Gastroesophageal sphincter (tissue), 4 donors: ENCODE data around the gene JAG2. TPM values are rescaled to one million over a fixed set of nuclear protein-coding genes. Genes with fewer than 3 reads are reported as not detected.

ENCODE experiments used
- ATAC-seq: fragments of 150-250 bp; one replicate; pipeline ENCODE4 v1.9.1; 2016; ENCODE audit warnings: mild to moderate bottlenecking, moderate library complexity
- H3K27ac ChIP-seq, 4 donors: fragments of 200-600 bp; sonication (generic) in 3 of 4; 1 replicate in 3 of 4; 2 replicates in 1 of 4; pipeline ENCODE4 v1.5.1; 2016 to 2019
- H3K27me3 ChIP-seq: fragments of 200-600 bp; sonication (generic); one replicate; pipeline ENCODE4 v1.5.1; 2019
- H3K36me3 ChIP-seq, 2 donors: fragments of 200-600 bp; sonication (generic); one replicate each; pipeline ENCODE4 v1.5.1; 2019; ENCODE audit warnings: control low read depth in 1 of 2
- H3K4me1 ChIP-seq, 3 donors: fragments of 200-600 bp; sonication (generic); 1 replicate in 2 of 3; 2 replicates in 1 of 3; pipeline ENCODE4 v1.5.1; 2016 to 2019; ENCODE audit warnings: control low read depth in 2 of 3
- H3K4me3 ChIP-seq, 2 donors: fragments of 200-600 bp; sonication (generic); one replicate each; pipeline ENCODE4 v1.5.1; 2019; ENCODE audit warnings: mild to moderate bottlenecking in 1 of 2, moderate library complexity in 1 of 2
- H3K9me3 ChIP-seq, 3 donors: fragments of 200-600 bp; sonication (generic); one replicate each; pipeline ENCODE4 v1.5.1; 2017 to 2019; ENCODE audit warnings: control low read depth in 2 of 3
- CTCF ChIP-seq, 4 experiments: fragments of 200-600 bp in 2 of 4; fragments of 450-650 bp in 2 of 4; sonication (generic) in 1 of 4; IDR thresholded peaks; one replicate each; pipeline ENCODE4 v1.5.1; 2017 to 2019; ENCODE audit warnings: antibody characterized with exemption in 4 of 4, mild to moderate bottlenecking in 2 of 4, moderate library complexity in 2 of 4
- EP300 ChIP-seq: sonication (generic); formaldehyde crosslinking; IDR thresholded peaks from one replicate; pipeline ENCODE4 v1.6.1; 2017; ENCODE audit warnings: antibody characterized with exemption, mild to moderate bottlenecking
- POLR2A ChIP-seq, 2 donors: fragments of 450-650 bp; IDR thresholded peaks; one replicate each; pipeline ENCODE4 v1.6.1; 2017; ENCODE audit warnings: antibody characterized with exemption in 2 of 2, mild to moderate bottlenecking in 2 of 2, moderate library complexity in 1 of 2
- POLR2AphosphoS5 ChIP-seq: sonication (generic); formaldehyde crosslinking; IDR thresholded peaks from one replicate; pipeline ENCODE4 v1.6.1; 2017; ENCODE audit warnings: antibody characterized with exemption
- WGBS, 2 donors: methylation state at CpG; one replicate each; pipeline ENCODE4 v1.1.5; 2018; ENCODE audit warnings: low coverage in 1 of 2; 5-methylcytosine and 5-hydroxymethylcytosine counted together
- total RNA-seq, 4 donors: library from RNA; depleted of rRNA; stranded (reverse); fragments of >200 nt; gene quantifications; one replicate each; pipeline ENCODE4 v1.1.0, GENCODE V29; 2016

Gene JAG2
- total RNA-seq, 4 donors from 2014 or later, result 3.7 to 18.8 (median 14.5) TPM

DNA sequence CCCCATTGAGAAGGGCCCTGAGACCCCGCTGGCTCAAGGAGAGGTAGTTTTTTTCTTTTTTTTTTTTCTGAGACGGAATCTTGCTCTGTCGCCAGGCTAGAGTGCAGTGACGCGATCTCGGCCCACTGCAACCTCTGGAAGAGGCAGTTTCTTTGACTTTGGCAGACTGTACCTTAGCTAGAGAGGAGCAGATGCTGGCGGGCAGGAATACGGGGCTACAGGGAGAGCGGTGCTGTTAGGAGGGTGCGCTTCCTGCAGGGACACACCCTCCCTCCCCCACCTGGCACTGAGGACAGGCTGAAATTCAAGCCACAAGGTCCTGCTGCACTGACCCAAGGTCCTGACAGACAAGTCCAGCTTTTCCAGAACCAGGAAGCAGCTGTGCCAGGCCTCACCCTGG, 44.8 kb upstream of the JAG2 start:
- peaks cover 0 to 4% (median 0%) of the 10 kb centered on the region in 3 donors for H3K4me1 ChIP-seq
- no peak for TF ChIP-seq CTCF (IDR thresholded peaks at IDR 0.05)
- no peak for TF ChIP-seq EP300
- TF ChIP-seq POLR2A (IDR thresholded peaks at IDR 0.05), result no peak
- TF ChIP-seq POLR2AphosphoS5, result no peak
- no CpG with 5 or more reads among the region's 10 CpGs for WGBS, 2 donors
- no peak for ATAC-seq
- no peaks in the 10 kb centered on the region for H3K27me3 ChIP-seq
- peaks cover 0 to 88% of the 10 kb centered on the region in 2 donors for H3K36me3 ChIP-seq
- H3K4me3 ChIP-seq, result no peak overlapping the region
- no peak overlapping the region for H3K27ac ChIP-seq
- no peaks in the 10 kb centered on the region for H3K9me3 ChIP-seq

DNA sequence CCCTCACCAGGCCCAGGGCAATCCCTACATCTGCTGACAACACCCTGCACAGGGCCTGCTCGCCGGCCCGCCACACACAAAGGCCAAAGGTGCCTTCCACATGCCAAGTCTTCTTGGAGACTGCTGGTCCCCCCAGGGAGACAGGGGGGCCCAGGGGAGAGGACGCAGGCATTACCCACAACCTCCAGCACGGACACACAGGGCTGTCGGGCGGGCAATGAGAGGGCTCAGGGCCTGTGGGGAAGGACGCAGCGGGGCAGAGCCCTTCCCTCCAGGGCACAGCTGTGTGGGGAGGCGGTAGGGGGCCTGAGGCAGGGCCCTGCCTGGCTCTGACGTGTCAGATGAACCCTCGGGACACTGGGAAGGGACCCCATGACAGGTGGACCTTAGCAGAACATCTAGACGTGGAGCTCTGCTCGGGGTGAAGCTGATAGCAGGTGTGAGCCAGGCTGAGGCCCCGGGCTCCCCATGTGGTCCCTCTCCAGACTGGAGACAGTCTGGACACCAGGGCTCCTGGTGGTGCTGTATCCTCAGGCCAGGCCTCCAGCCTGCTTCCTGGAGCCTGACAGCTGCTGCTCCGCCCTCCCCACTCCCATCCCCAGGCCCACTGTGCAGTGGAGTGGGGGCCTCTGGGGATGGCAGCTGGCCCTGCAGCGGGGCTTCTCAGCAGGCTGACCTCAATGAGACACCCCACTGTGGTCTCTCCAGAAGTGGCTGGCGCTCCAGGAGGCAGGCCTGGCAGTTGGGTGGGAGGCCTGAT, 44.1 kb upstream of the JAG2 start:
- H3K27ac ChIP-seq, result no peak overlapping the region
- H3K9me3 ChIP-seq, result no peaks in the 10 kb centered on the region
- no peak for ATAC-seq
- H3K4me1 ChIP-seq, result peaks cover 0 to 4% (median 0%) of the 10 kb centered on the region in 3 donors
- WGBS, 2 donors, result no CpG with 5 or more reads among the region's 18 CpGs
- TF ChIP-seq POLR2AphosphoS5, result no peak
- no peak for TF ChIP-seq POLR2A (IDR thresholded peaks at IDR 0.05)
- TF ChIP-seq CTCF (IDR thresholded peaks at IDR 0.05), result no peak
- no peak for TF ChIP-seq EP300
- peaks cover 0 to 82% of the 10 kb centered on the region in 2 donors for H3K36me3 ChIP-seq
- H3K4me3 ChIP-seq, result no peak overlapping the region
- H3K27me3 ChIP-seq, result no peaks in the 10 kb centered on the region

- TF ChIP-seq CTCF (IDR thresholded peaks at IDR 0.05) (no peak), POLR2A (IDR thresholded peaks at IDR 0.05) (no peak), POLR2AphosphoS5 (no peak), EP300 (no peak)
- Histone ChIP-seq H3K9me3 (no peaks in the 10 kb centered on the region), H3K4me1 (peaks cover 0 to 12% (median 0%) of the 10 kb centered on the region in 3 donors), H3K4me3 (no peak overlapping the region), H3K36me3 (peaks cover 0 to 72% of the 10 kb centered on the region in 2 donors), H3K27me3 (no peaks in the 10 kb centered on the region), H3K27ac (no peak overlapping the region)
- no CpG with 5 or more reads among the region's 9 CpGs for WGBS, 2 donors
- ATAC-seq, result no peak
These were observed 43.1 kb upstream of the JAG2 start for GRCh38 chr14:105211758-105212089.

- Histone ChIP-seq H3K36me3 (peaks cover 0 to 67% of the 10 kb centered on the region in 2 donors), H3K4me1 (peaks cover 0 to 15% (median 0%) of the 10 kb centered on the region in 3 donors), H3K27me3 (no peaks in the 10 kb centered on the region), H3K27ac (no peak overlapping the region), H3K4me3 (no peak overlapping the region), H3K9me3 (no peaks in the 10 kb centered on the region)
- no peak for ATAC-seq
- WGBS, 2 donors, result 60 to 75% methylated on average over 1 to 2 of the region's 23 CpGs
- TF ChIP-seq POLR2A (IDR thresholded peaks at IDR 0.05) (no peak), POLR2AphosphoS5 (no peak), EP300 (no peak), CTCF (IDR thresholded peaks at IDR 0.05) (no peak)
These were observed 42.6 kb upstream of the JAG2 start for GRCh38 chr14:105211086-105211757.
